Mucosa of descending colon (tissue), 3 donors: ENCODE measurements around the gene SND1. TPM values are rescaled to one million over a fixed set of nuclear protein-coding genes. Genes with fewer than 3 reads are reported as not detected.
A peak's percentile ranks its signal among the peaks of the same experiment; 100 is the strongest.

Experiments
- ATAC-seq: fragments of 200-7000 bp; cut with Tn5 transposase; one replicate; pipeline ENCODE4 v1.9.1; 2020; ENCODE audit warnings: mild to moderate bottlenecking, moderate library complexity
- DNase-seq, 3 donors: peaks; one replicate each; pipeline ENCODE4 v3.0.0-alpha.2; 2020
- H3K36me3 ChIP-seq: fragments of 200-600 bp; one replicate; pipeline ENCODE4 v1.8.0; 2021; ENCODE audit warnings: low read depth, mild to moderate bottlenecking
- H3K4me1 ChIP-seq: fragments of 200-600 bp; one replicate; pipeline ENCODE4 v1.8.0; 2021; ENCODE audit warnings: low read depth, mild to moderate bottlenecking
- H3K4me3 ChIP-seq: fragments of 200-600 bp; one replicate; pipeline ENCODE4 v1.8.0; 2021; ENCODE audit warnings: mild to moderate bottlenecking
- H3K9me3 ChIP-seq: fragments of 200-600 bp; one replicate; pipeline ENCODE4 v1.8.0; 2021; ENCODE audit warnings: mild to moderate bottlenecking
- intact Hi-C, 2 donors: fragments of 100-400 bp; cut with DNase I in 1 of 2; cut with micrococcal nuclease in 1 of 2; formaldehyde crosslinking; loops; one replicate each; pipeline versions ENCODE4 v1.11.0 to v1.11.1; 2022; cut with DNase I, micrococcal nuclease
- total RNA-seq, 3 donors: library from RNA; stranded (reverse); fragmentation: NEBNext Ultra II Directional in 2 of 3; extraction: Animal tissue kit (Norgen Biotek cat#: 25700) in 2 of 3; gene quantifications; one replicate each; pipeline versions ENCODE4 v1.2.1 to v1.2.4, GENCODE V29; 2021 to 2023
- TF ChIP-seq, protein P1 (sequence below): fragments of 200-600 bp; IDR thresholded peaks from one replicate; pipeline ENCODE4 v1.8.0; 2022; ENCODE audit warnings: antibody characterized with exemption, mild to moderate bottlenecking
- donor health status: DM: no; HTN: no; CAD: no; lungs with moderate emphysema.
- donor health status: DM: no; HTN: no; CAD: no.
- donor health status: DM: no; HTN: yes; CAD: no.

Gene SND1
- total RNA-seq, 3 donors from 2014 or later, result 99.0 to 131 (median 106) TPM

DNA sequence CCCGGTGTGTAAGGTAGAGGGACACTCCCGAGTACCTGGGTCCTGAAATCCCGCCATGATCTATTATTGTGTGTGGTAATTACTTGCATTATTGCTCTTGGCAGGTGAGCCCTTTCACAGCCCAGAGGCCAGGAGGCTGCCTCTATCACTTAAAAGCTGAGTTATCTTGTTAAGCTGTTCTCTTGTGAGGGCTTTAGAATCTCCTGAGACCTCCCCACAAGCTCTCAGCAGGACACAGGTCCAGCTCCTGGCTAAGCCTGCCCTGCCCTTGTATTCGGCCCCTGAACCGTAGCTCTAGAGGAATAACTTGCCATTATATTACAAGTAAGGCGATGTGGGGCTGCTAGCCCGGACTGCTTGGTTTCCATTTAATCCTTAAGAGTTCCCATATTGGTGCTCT lies 13.9 kb downstream of the SND1 start:
- H3K9me3 ChIP-seq, result no peaks in the 10 kb centered on the region
- DNase-seq (no peak), ATAC-seq (no peak)
- intact Hi-C loops, result no loop called here
- no peak overlapping the region for H3K4me3 ChIP-seq
- H3K4me1 ChIP-seq, result peaks cover 11% of the 10 kb centered on the region
- TF ChIP-seq, protein P1, sequence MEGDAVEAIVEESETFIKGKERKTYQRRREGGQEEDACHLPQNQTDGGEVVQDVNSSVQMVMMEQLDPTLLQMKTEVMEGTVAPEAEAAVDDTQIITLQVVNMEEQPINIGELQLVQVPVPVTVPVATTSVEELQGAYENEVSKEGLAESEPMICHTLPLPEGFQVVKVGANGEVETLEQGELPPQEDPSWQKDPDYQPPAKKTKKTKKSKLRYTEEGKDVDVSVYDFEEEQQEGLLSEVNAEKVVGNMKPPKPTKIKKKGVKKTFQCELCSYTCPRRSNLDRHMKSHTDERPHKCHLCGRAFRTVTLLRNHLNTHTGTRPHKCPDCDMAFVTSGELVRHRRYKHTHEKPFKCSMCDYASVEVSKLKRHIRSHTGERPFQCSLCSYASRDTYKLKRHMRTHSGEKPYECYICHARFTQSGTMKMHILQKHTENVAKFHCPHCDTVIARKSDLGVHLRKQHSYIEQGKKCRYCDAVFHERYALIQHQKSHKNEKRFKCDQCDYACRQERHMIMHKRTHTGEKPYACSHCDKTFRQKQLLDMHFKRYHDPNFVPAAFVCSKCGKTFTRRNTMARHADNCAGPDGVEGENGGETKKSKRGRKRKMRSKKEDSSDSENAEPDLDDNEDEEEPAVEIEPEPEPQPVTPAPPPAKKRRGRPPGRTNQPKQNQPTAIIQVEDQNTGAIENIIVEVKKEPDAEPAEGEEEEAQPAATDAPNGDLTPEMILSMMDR, result no peak
- H3K36me3 ChIP-seq, result no peaks in the 10 kb centered on the region

DNA sequence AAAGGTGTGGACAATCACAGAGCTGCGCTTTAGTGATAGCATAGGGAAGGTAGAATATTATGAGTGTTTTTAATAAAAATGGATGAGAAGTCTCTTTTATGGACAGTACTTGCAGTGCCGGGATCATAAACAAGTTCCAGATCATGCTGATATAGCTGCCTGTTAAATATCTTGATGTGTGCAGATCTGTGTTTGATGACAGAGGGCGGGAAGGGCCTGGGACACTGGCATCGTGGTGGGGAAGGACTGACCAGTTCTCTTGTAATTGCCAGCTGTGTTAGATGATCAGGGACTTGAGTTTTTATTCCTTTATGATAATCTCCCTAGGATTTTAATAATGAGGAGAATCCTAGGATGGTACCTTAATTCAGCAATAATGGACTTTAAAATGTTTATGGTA lies 14.6 kb downstream of the SND1 start:
- H3K4me1 ChIP-seq, result peaks cover 11% of the 10 kb centered on the region
- peak; percentile 56 for ATAC-seq
- TF ChIP-seq, protein P1, result no peak

DNA sequence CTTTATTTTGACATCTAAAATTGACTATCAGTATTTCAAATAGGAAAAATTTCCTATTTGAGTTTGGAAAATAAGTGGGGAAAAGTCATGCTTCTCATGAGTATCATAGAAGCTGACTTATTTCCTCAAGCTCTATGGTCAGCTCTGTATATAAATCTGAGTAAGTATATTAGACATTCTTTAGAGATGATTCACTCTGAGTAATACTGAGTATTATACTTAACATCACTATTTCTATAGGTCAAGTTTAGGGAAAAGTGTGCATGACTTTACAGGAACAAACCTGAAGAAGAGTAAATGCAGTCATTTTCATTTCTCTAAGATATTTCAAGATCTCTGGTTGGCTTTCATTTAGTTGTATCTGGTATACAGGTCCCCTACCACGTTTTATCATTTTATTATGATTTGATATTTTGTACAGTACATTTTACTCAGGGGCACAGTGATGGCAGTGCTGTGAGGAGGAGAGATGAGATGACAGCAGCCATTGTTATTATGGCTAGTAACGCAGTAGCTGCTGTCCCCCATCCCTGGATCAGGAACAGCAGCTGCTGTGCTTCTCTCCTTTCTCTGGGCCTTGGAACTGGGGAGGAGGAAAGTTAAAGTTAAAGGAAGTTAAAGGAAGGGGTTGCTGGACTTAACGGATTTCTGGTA lies 15.2 kb downstream of the SND1 start:
- Histone ChIP-seq H3K4me3 (no peak overlapping the region), H3K9me3 (no peaks in the 10 kb centered on the region), H3K4me1 (peaks cover 11% of the 10 kb centered on the region), H3K36me3 (no peaks in the 10 kb centered on the region)
- ATAC-seq (peak; percentile 51), DNase-seq (no peak)
- intact Hi-C loops, result no loop called here
- TF ChIP-seq, protein P1, result no peak

More for the DNA sequence above, 14.6 kb downstream of the SND1 start:
- Histone ChIP-seq H3K9me3 (no peaks in the 10 kb centered on the region), H3K4me3 (no peak overlapping the region), H3K36me3 (no peaks in the 10 kb centered on the region)
- intact Hi-C loops, result no loop called here
- DNase-seq, result no peak

DNA sequence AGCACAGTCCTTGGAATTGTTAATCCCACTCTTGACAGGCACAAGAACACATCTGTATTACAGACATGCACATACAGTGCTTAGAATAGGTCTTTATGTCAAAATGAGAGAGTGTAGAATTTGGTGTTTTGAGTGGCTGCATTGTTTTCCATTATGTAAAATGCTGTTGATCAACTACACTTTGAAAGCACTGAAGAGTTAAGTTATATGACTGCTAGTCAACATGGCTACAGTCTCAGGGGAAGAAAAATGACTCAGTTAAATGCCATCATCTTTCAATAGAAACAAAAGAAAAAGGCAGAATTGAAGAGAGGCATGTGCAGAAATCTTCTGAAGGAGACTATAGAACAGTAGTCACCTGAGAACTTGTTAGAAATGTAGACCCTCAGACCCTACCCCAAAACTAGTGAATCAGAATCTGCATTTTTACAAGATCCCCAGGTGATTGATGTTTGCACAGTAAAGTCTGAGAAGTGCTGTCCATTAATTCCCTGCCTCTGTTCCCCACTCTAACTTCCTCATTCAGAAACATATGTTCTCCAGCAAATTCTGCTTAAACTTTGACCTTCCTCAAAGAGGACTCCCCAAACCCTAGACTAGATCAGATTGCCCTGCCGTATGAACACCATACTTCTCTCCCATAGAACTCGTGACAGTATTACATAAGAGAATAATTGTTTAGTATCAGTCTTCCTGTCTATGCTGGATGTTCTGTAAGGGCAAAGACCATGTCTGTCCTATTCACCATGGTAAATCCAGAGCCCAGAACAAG lies 16.0 kb downstream of the SND1 start:
- Histone ChIP-seq H3K9me3 (no peaks in the 10 kb centered on the region), H3K4me1 (peaks cover 11% of the 10 kb centered on the region), H3K4me3 (no peak overlapping the region), H3K36me3 (no peaks in the 10 kb centered on the region)
- ATAC-seq (peak; percentile 15), DNase-seq (no peak)
- intact Hi-C loops, result no loop called here
- TF ChIP-seq, protein P1, result no peak

DNA sequence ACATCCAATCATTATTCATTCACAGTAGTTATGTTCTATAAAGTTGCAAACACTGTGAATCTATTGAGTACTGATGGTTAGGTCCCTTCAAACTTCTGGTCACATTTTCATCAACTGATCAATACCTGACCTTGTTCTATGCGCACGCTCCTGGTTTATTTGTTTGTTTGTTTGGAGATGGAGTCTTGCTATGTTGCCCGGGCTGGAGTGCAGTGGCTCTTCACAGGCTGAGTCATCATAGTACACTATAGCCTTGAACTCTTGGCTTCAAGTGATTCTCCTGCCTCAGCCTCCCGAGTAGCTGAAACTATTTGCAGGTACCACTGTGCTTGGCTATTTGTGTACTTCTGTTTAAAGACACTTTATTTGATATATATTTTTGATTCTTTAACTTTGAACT lies 19.3 kb downstream of the SND1 start:
- Histone ChIP-seq H3K36me3 (no peaks in the 10 kb centered on the region), H3K9me3 (no peaks in the 10 kb centered on the region), H3K4me3 (no peak overlapping the region), H3K4me1 (peaks cover 3% of the 10 kb centered on the region)
- intact Hi-C loops, result no loop called here
- ATAC-seq (no peak), DNase-seq (no peak)
- TF ChIP-seq, protein P1, result no peak
